CD14-positive monocyte (primary cell): ENCODE results near the gene CTNNA2. TPM values are rescaled to one million over a fixed set of nuclear protein-coding genes. Genes with fewer than 3 reads are reported as not detected.

Experiments
- DNase-seq, 3 donors: peaks; one replicate each; pipeline ENCODE4 v3.0.0-alpha.2; 2011 to 2022
- H2AFZ ChIP-seq: 2 replicates; pipeline ENCODE4 v1.6.0; 2012; ENCODE audit warnings: mild to moderate bottlenecking, low read depth, low read length, inconsistent platforms; ENCODE audit not compliant: insufficient read depth, poor library complexity, severe bottlenecking
- H3K27ac ChIP-seq, 2 donors: 1 replicate in 1 of 2; 2 replicates in 1 of 2; pipeline ENCODE4 v1.5.1; 2012 to 2013; ENCODE audit warnings: low read length in 2 of 2, control low read depth in 1 of 2, inconsistent platforms in 1 of 2, low read depth in 1 of 2, mild to moderate bottlenecking in 1 of 2
- H3K27me3 ChIP-seq, 2 donors: one replicate each; pipeline versions ENCODE4 v1.6.0 to v1.6.1; 2011 to 2013; ENCODE audit warnings: low read length in 2 of 2; ENCODE audit not compliant: control insufficient read depth in 2 of 2, insufficient read depth in 2 of 2
- H3K36me3 ChIP-seq, 2 donors: replicated peaks in 1 of 2; 1 replicate in 1 of 2; 2 replicates in 1 of 2; pipeline versions ENCODE4 v1.5.1 to v1.6.1; 2012 to 2013; ENCODE audit warnings: low read length in 2 of 2, control low read depth in 1 of 2, inconsistent platforms in 1 of 2, mild to moderate bottlenecking in 1 of 2; ENCODE audit not compliant: insufficient read depth in 2 of 2, control insufficient read depth in 1 of 2
- H3K4me1 ChIP-seq, 2 donors: 1 replicate in 1 of 2; 2 replicates in 1 of 2; pipeline versions ENCODE4 v1.5.1 to v1.6.1; 2012 to 2013; ENCODE audit warnings: low read length in 2 of 2, control low read depth in 1 of 2, inconsistent platforms in 1 of 2, mild to moderate bottlenecking in 1 of 2, moderate library complexity in 1 of 2; ENCODE audit not compliant: insufficient read depth in 2 of 2, control insufficient read depth in 1 of 2
- H3K4me2 ChIP-seq: replicated peaks from 2 replicates; pipeline ENCODE3; 2012; ENCODE audit warnings: low read length, moderate library complexity, mild to moderate bottlenecking; ENCODE audit not compliant: poor library complexity, severe bottlenecking; ENCODE audit errors: extremely low read depth
- H3K4me3 ChIP-seq, 3 experiments: fragments of 200-600 bp in 1 of 3; sonication (generic) in 1 of 3; replicated peaks in 1 of 3; 1 replicate in 2 of 3; 2 replicates in 1 of 3; pipeline ENCODE4 v1.5.1; 2011 to 2013; ENCODE audit warnings: low read length in 3 of 3, mild to moderate bottlenecking in 3 of 3, control low read depth in 2 of 3, low read depth in 2 of 3, inconsistent platforms in 1 of 3, moderate library complexity in 1 of 3
- H3K79me2 ChIP-seq: 2 replicates; pipeline ENCODE4 v1.6.0; 2012; ENCODE audit warnings: mild to moderate bottlenecking, control low read depth, inconsistent platforms, low read length, moderate library complexity; ENCODE audit not compliant: insufficient read depth
- H3K9ac ChIP-seq: 2 replicates; pipeline ENCODE4 v1.6.0; 2017; ENCODE audit warnings: low read length, mild to moderate bottlenecking; ENCODE audit not compliant: insufficient read depth, poor library complexity, severe bottlenecking
- H3K9me3 ChIP-seq, 2 donors: replicated peaks in 1 of 2; 1 replicate in 1 of 2; 2 replicates in 1 of 2; pipeline versions ENCODE4 v1.5.1 to v1.6.1; 2012 to 2013; ENCODE audit warnings: low read length in 2 of 2, control low read depth in 1 of 2; ENCODE audit not compliant: control insufficient read depth in 1 of 2, insufficient read depth in 1 of 2
- H4K20me1 ChIP-seq: 2 replicates; pipeline ENCODE4 v1.6.0; 2012; ENCODE audit warnings: mild to moderate bottlenecking, low read length, control low read depth, moderate library complexity; ENCODE audit not compliant: insufficient read depth
- H3K27ac Mint-ChIP-seq, 7 donors: one replicate each; pipeline ENCODE4 v1.8.0; 2020; ENCODE audit warnings: mild to moderate bottlenecking in 7 of 7, mixed read lengths in 7 of 7, moderate library complexity in 6 of 7, inconsistent platforms in 2 of 7
- H3K27me3 Mint-ChIP-seq, 3 donors: one replicate each; pipeline ENCODE4 v1.8.0; 2021 to 2022; ENCODE audit warnings: low read depth in 3 of 3, mild to moderate bottlenecking in 3 of 3, mixed read lengths in 3 of 3, moderate library complexity in 3 of 3, inconsistent platforms in 1 of 3
- H3K36me3 Mint-ChIP-seq, 2 donors: one replicate each; pipeline ENCODE4 v1.8.0; 2020; ENCODE audit warnings: mixed read lengths in 2 of 2, inconsistent platforms in 1 of 2, mild to moderate bottlenecking in 1 of 2
- H3K4me1 Mint-ChIP-seq: one replicate; pipeline ENCODE4 v1.8.0; 2020; ENCODE audit warnings: mild to moderate bottlenecking, mixed read lengths
- H3K4me3 Mint-ChIP-seq, 2 donors: one replicate each; pipeline ENCODE4 v1.8.0; 2020; ENCODE audit warnings: mild to moderate bottlenecking in 2 of 2, mixed read lengths in 2 of 2, moderate library complexity in 1 of 2
- H3K9me3 Mint-ChIP-seq, 7 donors: one replicate each; pipeline ENCODE4 v1.8.0; 2020 to 2022; ENCODE audit warnings: mixed read lengths in 7 of 7, mild to moderate bottlenecking in 6 of 7, moderate library complexity in 6 of 7, inconsistent platforms in 2 of 7
- WGBS: methylation state at CpG from one replicate; pipeline ENCODE4 v1.1.5; 2013; ENCODE audit warnings: missing lambda C conversion rate; ENCODE audit not compliant: insufficient coverage; 5-methylcytosine and 5-hydroxymethylcytosine counted together
- intact Hi-C, 2 donors: fragments of 100-400 bp; cut with micrococcal nuclease; formaldehyde crosslinking; loops; one replicate each; pipeline versions ENCODE4 v1.15.0 to v1.15.1; 2023
- polyA plus RNA-seq, 3 donors: library from polyadenylated mRNA; depleted of rRNA in 1 of 3; unstranded in 2 of 3; stranded (reverse) in 1 of 3; fragments of 300-500 nt in 2 of 3; fragments of >200 nt in 1 of 3; fragmentation: Illumina TruSeq in 2 of 3; gene quantifications; 1 replicate in 2 of 3; 2 replicates in 1 of 3; pipeline ENCODE4 v1.2.3, GENCODE V29; 2012 to 2021
- TF ChIP-seq, protein P1 (sequence below): fragments of 200-600 bp; IDR thresholded peaks from one replicate; pipeline ENCODE4 v1.8.0; 2022; ENCODE audit warnings: antibody characterized with exemption, mild to moderate bottlenecking

CTNNA2 gene
- polyA plus RNA-seq, 3 donors: not detected

DNA sequence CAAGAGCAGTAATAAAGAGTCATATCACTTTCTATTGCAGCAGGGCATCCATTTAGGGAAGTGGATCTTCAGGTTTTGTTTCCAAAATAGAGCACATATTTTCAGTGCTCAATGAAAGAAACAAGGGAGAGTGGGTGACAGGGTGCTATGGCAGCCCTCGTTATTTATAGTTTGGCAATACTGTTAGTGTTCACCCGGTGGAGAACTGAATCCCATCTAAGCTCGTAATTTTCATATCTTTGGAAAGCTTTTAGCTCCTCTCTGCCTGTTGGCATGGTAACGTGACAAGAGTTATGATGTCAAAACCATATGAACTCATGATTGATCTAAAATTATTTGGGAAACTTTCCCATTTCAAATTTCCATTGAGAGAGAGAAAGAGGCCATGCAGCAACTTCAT lies 459.8 kb downstream of the CTNNA2 start:
- no peaks in the 10 kb centered on the region for H4K20me1 ChIP-seq
- intact Hi-C loops: no loop called here
- H3K4me3 Mint-ChIP-seq: no peak overlapping the region

DNA sequence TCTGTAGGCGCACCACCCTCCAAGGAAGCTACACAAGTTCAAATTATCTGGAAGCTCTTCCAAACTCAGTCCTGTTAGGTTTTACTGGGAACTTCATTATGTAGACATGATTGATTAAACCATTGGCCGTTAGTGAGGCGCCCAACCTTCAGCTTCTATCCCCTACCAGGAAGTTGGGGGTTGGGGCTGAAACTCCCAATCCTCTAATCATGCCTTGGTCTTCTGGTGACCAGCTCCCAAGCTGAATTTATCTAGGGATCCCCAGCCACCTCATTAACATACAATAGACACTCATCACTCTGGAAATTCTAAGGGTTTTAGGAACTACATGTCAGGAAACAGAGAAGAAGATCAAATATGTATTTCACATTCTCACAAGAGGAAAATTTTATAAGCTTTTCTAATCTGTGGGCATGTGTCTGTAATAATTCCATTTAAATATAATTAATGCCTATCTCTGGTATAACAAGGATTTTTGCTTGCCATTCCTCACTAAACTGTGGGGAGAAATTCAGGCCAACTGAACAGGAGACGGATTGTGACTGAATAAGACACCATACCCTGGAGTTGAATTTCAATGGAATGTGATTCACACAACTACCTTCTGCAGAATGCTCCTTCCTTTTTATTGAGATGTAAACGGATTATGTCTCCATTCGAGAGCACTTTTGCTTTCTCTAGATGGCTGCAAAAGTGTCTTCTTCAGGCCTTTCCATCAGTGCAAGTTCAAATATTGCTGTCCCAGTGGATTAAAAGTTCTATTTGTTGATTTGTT lies 463.1 kb downstream of the CTNNA2 start:
- peaks cover 0 to 2% (median 0%) of the 10 kb centered on the region in 3 donors for H3K27me3 Mint-ChIP-seq
- H3K9me3 ChIP-seq: no peaks in the 10 kb centered on the region
- DNase-seq: no peak
- peaks cover 0 to 3% (median 0%) of the 10 kb centered on the region in 7 donors for H3K9me3 Mint-ChIP-seq
- H3K27me3 ChIP-seq: no peaks in the 10 kb centered on the region
- H3K4me1 ChIP-seq: no peaks in the 10 kb centered on the region
- TF ChIP-seq, protein P1, sequence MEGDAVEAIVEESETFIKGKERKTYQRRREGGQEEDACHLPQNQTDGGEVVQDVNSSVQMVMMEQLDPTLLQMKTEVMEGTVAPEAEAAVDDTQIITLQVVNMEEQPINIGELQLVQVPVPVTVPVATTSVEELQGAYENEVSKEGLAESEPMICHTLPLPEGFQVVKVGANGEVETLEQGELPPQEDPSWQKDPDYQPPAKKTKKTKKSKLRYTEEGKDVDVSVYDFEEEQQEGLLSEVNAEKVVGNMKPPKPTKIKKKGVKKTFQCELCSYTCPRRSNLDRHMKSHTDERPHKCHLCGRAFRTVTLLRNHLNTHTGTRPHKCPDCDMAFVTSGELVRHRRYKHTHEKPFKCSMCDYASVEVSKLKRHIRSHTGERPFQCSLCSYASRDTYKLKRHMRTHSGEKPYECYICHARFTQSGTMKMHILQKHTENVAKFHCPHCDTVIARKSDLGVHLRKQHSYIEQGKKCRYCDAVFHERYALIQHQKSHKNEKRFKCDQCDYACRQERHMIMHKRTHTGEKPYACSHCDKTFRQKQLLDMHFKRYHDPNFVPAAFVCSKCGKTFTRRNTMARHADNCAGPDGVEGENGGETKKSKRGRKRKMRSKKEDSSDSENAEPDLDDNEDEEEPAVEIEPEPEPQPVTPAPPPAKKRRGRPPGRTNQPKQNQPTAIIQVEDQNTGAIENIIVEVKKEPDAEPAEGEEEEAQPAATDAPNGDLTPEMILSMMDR: no peak
- no peak overlapping the region for H3K27ac Mint-ChIP-seq
- WGBS: no CpG with 5 or more reads among the region's 6 CpGs
- H2AFZ ChIP-seq: no peak overlapping the region
- intact Hi-C loops: no loop called here
- H3K4me3 Mint-ChIP-seq: no peak overlapping the region
- no peaks in the 10 kb centered on the region for H3K36me3 Mint-ChIP-seq
- H3K79me2 ChIP-seq: no peaks in the 10 kb centered on the region
- no peak overlapping the region for H3K9ac ChIP-seq
- no peak overlapping the region for H3K27ac ChIP-seq
- H4K20me1 ChIP-seq: no peaks in the 10 kb centered on the region
- no peaks in the 10 kb centered on the region for H3K4me1 Mint-ChIP-seq
- H3K36me3 ChIP-seq: no peaks in the 10 kb centered on the region
- no peak overlapping the region for H3K4me2 ChIP-seq
- no peak overlapping the region for H3K4me3 ChIP-seq

More for the DNA sequence above, 459.8 kb downstream of the CTNNA2 start:
- H3K9me3 ChIP-seq: no peaks in the 10 kb centered on the region
- H3K4me1 ChIP-seq: no peaks in the 10 kb centered on the region
- no peak overlapping the region for H3K27ac Mint-ChIP-seq
- H3K4me2 ChIP-seq: no peak overlapping the region
- peaks cover 0 to 1% (median 0%) of the 10 kb centered on the region in 3 donors for H3K27me3 Mint-ChIP-seq
- H3K9ac ChIP-seq: no peak overlapping the region
- no peak for DNase-seq
- no peaks in the 10 kb centered on the region for H3K36me3 ChIP-seq
- TF ChIP-seq, protein P1: no peak
- 90% methylated on average over 2 of the region's 4 CpGs for WGBS
- no peak overlapping the region for H2AFZ ChIP-seq
- H3K4me1 Mint-ChIP-seq: no peaks in the 10 kb centered on the region
- no peaks in the 10 kb centered on the region for H3K79me2 ChIP-seq
- H3K36me3 Mint-ChIP-seq: no peaks in the 10 kb centered on the region
- H3K4me3 ChIP-seq: no peak overlapping the region
- no peak overlapping the region for H3K27ac ChIP-seq
- H3K27me3 ChIP-seq: no peaks in the 10 kb centered on the region
- H3K9me3 Mint-ChIP-seq: peaks cover 0 to 2% (median 0%) of the 10 kb centered on the region in 7 donors
